B cell (primary cell): ENCODE results near the gene ORMDL1. TPM values are rescaled to one million over a fixed set of nuclear protein-coding genes. Genes with fewer than 3 reads are reported as not detected.

Experiments
- ATAC-seq: fragments of 200-7000 bp; cut with Tn5 transposase; one replicate; pipeline ENCODE4 v1.10.0; 2021; ENCODE audit warnings: low read depth, mild to moderate bottlenecking, moderate number of reproducible peaks, moderate library complexity
- CTCF ChIA-PET: fragments of 350-600 bp; sonication (Branson Sonifier 250); formaldehyde crosslinking; loops from one replicate; lab custom pipeline; 2021; ENCODE audit warnings: antibody characterized with exemption, inconsistent platforms; lab: Charles Lee
- POLR2A ChIA-PET: fragments of 350-600 bp; sonication (Branson Sonifier 250); formaldehyde crosslinking; loops from one replicate; lab custom pipeline; 2021; ENCODE audit warnings: antibody characterized with exemption; lab: Charles Lee
- DNase-seq: peaks from one replicate; pipeline ENCODE4 v3.0.0; 2013
- H2AFZ ChIP-seq: 2 replicates; pipeline ENCODE4 v1.6.1; 2012; ENCODE audit warnings: mild to moderate bottlenecking, low read depth, low read length; ENCODE audit not compliant: insufficient read depth, poor library complexity, severe bottlenecking
- H3K27ac ChIP-seq, 2 donors: 1 replicate in 1 of 2; 2 replicates in 1 of 2; pipeline ENCODE4 v1.5.1; 2012 to 2013; ENCODE audit warnings: low read length in 2 of 2, mild to moderate bottlenecking in 2 of 2, moderate library complexity in 1 of 2
- H3K27me3 ChIP-seq, 4 experiments: fragments of 200-600 bp in 1 of 4; sonication (generic) in 1 of 4; replicated peaks in 1 of 4; 1 replicate in 2 of 4; 2 replicates in 2 of 4; pipeline versions ENCODE4 v1.6.1 to v1.7.0; 2013 to 2016; ENCODE audit warnings: low read length in 3 of 4, mild to moderate bottlenecking in 2 of 4, mixed read lengths in 1 of 4, moderate library complexity in 1 of 4; ENCODE audit not compliant: insufficient read depth in 4 of 4, control insufficient read depth in 3 of 4; ENCODE audit errors: control extremely low read depth in 1 of 4
- H3K36me3 ChIP-seq, 2 experiments: replicated peaks in 1 of 2; 1 replicate in 1 of 2; 2 replicates in 1 of 2; pipeline versions ENCODE4 v1.6.1 to v1.7.1; 2013; ENCODE audit warnings: low read length in 1 of 2; ENCODE audit not compliant: insufficient read depth in 2 of 2, control insufficient read depth in 1 of 2; ENCODE audit errors: control extremely low read depth in 1 of 2, extremely low read depth in 1 of 2
- H3K4me1 ChIP-seq, 2 donors: fragments of 200-600 bp in 1 of 2; sonication (generic) in 1 of 2; 1 replicate in 1 of 2; 2 replicates in 1 of 2; pipeline versions ENCODE4 v1.5.1 to v1.6.1; 2013 to 2017; ENCODE audit warnings: low read length in 2 of 2; ENCODE audit not compliant: control insufficient read depth in 2 of 2, insufficient read depth in 2 of 2
- H3K4me2 ChIP-seq: replicated peaks from 2 replicates; pipeline ENCODE3; 2012; ENCODE audit warnings: mild to moderate bottlenecking, low read depth, low read length; ENCODE audit not compliant: poor library complexity, severe bottlenecking
- H3K4me3 ChIP-seq, 5 experiments: fragments of 200-600 bp in 1 of 5; sonication (generic) in 1 of 5; 1 replicate in 3 of 5; 2 replicates in 2 of 5; pipeline versions ENCODE4 v1.5.1 to v1.7.0; 2011 to 2016; ENCODE audit warnings: low read length in 4 of 5, mild to moderate bottlenecking in 4 of 5, low read depth in 2 of 5, control low read depth in 1 of 5, moderate library complexity in 1 of 5; ENCODE audit not compliant: insufficient read depth in 1 of 5; ENCODE audit errors: control extremely low read depth in 1 of 5, extremely low read depth in 1 of 5
- H3K79me2 ChIP-seq: fragments of 200-600 bp; sonication (generic); one replicate; pipeline ENCODE4 v1.6.0; 2016; ENCODE audit warnings: low read length; ENCODE audit not compliant: control insufficient read depth, insufficient read depth
- H3K9ac ChIP-seq: fragments of 200-600 bp; sonication (generic); 2 replicates; pipeline ENCODE4 v1.6.1; 2017; ENCODE audit warnings: mild to moderate bottlenecking, low read length, moderate library complexity
- H3K9me3 ChIP-seq, 3 donors: one replicate each; pipeline versions ENCODE4 v1.6.1 to v1.7.1; 2013; ENCODE audit warnings: low read length in 2 of 3; ENCODE audit not compliant: control insufficient read depth in 2 of 3, insufficient read depth in 1 of 3; ENCODE audit errors: control extremely low read depth in 1 of 3
- H4K20me1 ChIP-seq: 2 replicates; pipeline ENCODE4 v1.6.0; 2012; ENCODE audit warnings: mild to moderate bottlenecking, low read length; ENCODE audit not compliant: insufficient read depth, control insufficient read depth, poor library complexity, severe bottlenecking
- H3K27ac Mint-ChIP-seq: one replicate; pipeline ENCODE4 v1.8.0; 2021; ENCODE audit warnings: mixed read lengths
- H3K27me3 Mint-ChIP-seq: one replicate; pipeline ENCODE4 v1.8.0; 2021; ENCODE audit warnings: mixed read lengths
- H3K4me1 Mint-ChIP-seq: one replicate; pipeline ENCODE4 v1.8.0; 2021; ENCODE audit warnings: mixed read lengths
- H3K4me3 Mint-ChIP-seq: one replicate; pipeline ENCODE4 v1.8.0; 2021; ENCODE audit warnings: mixed read lengths
- H3K9me3 Mint-ChIP-seq: one replicate; pipeline ENCODE4 v1.8.0; 2022; ENCODE audit warnings: mixed read lengths; ENCODE audit not compliant: insufficient read depth
- EZH2 ChIP-seq: IDR thresholded peaks from 2 replicates; pipeline ENCODE4 v1.6.1; 2012; ENCODE audit warnings: borderline replicate concordance, low read depth, mild to moderate bottlenecking, moderate library complexity, low read length; ENCODE audit not compliant: insufficient read depth, poor library complexity, severe bottlenecking
- whole genome bisulfite sequencing: methylation state at CpG from one replicate; pipeline ENCODE4 v1.1.5; 2013; ENCODE audit warnings: missing lambda C conversion rate; ENCODE audit not compliant: insufficient coverage; 5-methylcytosine and 5-hydroxymethylcytosine counted together
- intact Hi-C: fragments of 100-400 bp; cut with micrococcal nuclease; formaldehyde crosslinking; loops from one replicate; pipeline ENCODE4 v1.10.0; 2022
- polyA plus RNA-seq: library from polyadenylated mRNA; depleted of rRNA; stranded (reverse); fragments of >200 nt; gene quantifications from 2 replicates; pipeline ENCODE4 v1.2.3, GENCODE V29; 2012
- total RNA-seq, 2 donors: library from RNA; stranded (reverse); fragments of 120-200 nt in 1 of 2; gene quantifications; 1 replicate in 1 of 2; 2 replicates in 1 of 2; pipeline versions ENCODE4 v1.2.3 to v1.2.4, GENCODE V29; 2013 to 2022
- TF ChIP-seq, protein P1 (sequence below): fragments of 200-600 bp; IDR thresholded peaks from one replicate; pipeline ENCODE4 v1.8.0; 2022; ENCODE audit warnings: antibody characterized with exemption, mild to moderate bottlenecking

Gene ORMDL1
- total and polyA plus RNA-seq, 2 donors (not counting 1 experiment from before 2014, with no cell fraction given): 138 to 170 TPM

GRCh38 chr2:189802396-189802912 is 18.3 kb upstream of the ORMDL1 start:
- no CpG with 5 or more reads among the region's 2 CpGs for WGBS
- CTCF ChIA-PET: no interaction called here

GRCh38 chr2:189799531-189799930 is 15.4 kb upstream of the ORMDL1 start:
- Histone ChIP-seq H3K27me3 (no peaks in the 10 kb centered on the region), H3K9ac (no peak overlapping the region), H4K20me1 (no peaks in the 10 kb centered on the region), H3K9me3 (no peaks in the 10 kb centered on the region), H3K4me2 (no peak overlapping the region), H3K79me2 (no peaks in the 10 kb centered on the region), H3K4me3 (no peak overlapping the region), H3K4me1 (no peaks in the 10 kb centered on the region), H3K27ac (no peak overlapping the region), H3K36me3 (peaks cover 0 to 32% of the 10 kb centered on the region in 2 experiments), H2AFZ (no peak overlapping the region)
- peaks cover 6% of the 10 kb centered on the region for H3K4me1 Mint-ChIP-seq
- H3K4me3 Mint-ChIP-seq: no peak overlapping the region
- TF ChIP-seq EZH2: no peak
- TF ChIP-seq, protein P1, sequence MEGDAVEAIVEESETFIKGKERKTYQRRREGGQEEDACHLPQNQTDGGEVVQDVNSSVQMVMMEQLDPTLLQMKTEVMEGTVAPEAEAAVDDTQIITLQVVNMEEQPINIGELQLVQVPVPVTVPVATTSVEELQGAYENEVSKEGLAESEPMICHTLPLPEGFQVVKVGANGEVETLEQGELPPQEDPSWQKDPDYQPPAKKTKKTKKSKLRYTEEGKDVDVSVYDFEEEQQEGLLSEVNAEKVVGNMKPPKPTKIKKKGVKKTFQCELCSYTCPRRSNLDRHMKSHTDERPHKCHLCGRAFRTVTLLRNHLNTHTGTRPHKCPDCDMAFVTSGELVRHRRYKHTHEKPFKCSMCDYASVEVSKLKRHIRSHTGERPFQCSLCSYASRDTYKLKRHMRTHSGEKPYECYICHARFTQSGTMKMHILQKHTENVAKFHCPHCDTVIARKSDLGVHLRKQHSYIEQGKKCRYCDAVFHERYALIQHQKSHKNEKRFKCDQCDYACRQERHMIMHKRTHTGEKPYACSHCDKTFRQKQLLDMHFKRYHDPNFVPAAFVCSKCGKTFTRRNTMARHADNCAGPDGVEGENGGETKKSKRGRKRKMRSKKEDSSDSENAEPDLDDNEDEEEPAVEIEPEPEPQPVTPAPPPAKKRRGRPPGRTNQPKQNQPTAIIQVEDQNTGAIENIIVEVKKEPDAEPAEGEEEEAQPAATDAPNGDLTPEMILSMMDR: no peak
- CTCF ChIA-PET: interaction anchor here (1.4 to 1.6 kb wide), 2 partner anchors 37 to 271 kb away, joined by 5 to 8 read pairs; partner anchors contain the start of gene OSGEPL1
- H3K27me3 Mint-ChIP-seq: no peaks in the 10 kb centered on the region
- intact Hi-C loops: loop anchor here (2.0 to 10.0 kb wide), 2 partner anchors 55 to 271 kb away; no protein-coding TSS in a partner anchor
- DNase-seq (no peak), ATAC-seq (no peak)
- H3K9me3 Mint-ChIP-seq: no peaks in the 10 kb centered on the region
- POLR2A ChIA-PET: no interaction called here
- no peak overlapping the region for H3K27ac Mint-ChIP-seq
- WGBS: 94% methylated on average over 2 of the region's 2 CpGs

More at GRCh38 chr2:189802396-189802912, 18.3 kb upstream of the ORMDL1 start:
- DNase-seq (no peak), ATAC-seq (no peak)
- H3K27me3 Mint-ChIP-seq: no peaks in the 10 kb centered on the region
- TF ChIP-seq EZH2: no peak
- TF ChIP-seq, protein P1: no peak
- H3K9me3 ChIP-seq: no peaks in the 10 kb centered on the region
- H4K20me1 ChIP-seq: no peaks in the 10 kb centered on the region
- H3K79me2 ChIP-seq: no peaks in the 10 kb centered on the region
- H3K9ac ChIP-seq: no peak overlapping the region
- intact Hi-C loops: no loop called here
- H3K27ac ChIP-seq: no peak overlapping the region
- H3K4me1 Mint-ChIP-seq: peaks cover 6% of the 10 kb centered on the region
- H3K36me3 ChIP-seq: peaks cover 0 to 17% of the 10 kb centered on the region in 2 experiments
- H2AFZ ChIP-seq: no peak overlapping the region
- H3K9me3 Mint-ChIP-seq: no peaks in the 10 kb centered on the region
- H3K4me1 ChIP-seq: no peaks in the 10 kb centered on the region
- no peak overlapping the region for H3K27ac Mint-ChIP-seq
- no peak overlapping the region for H3K4me2 ChIP-seq
- H3K4me3 Mint-ChIP-seq: no peak overlapping the region
- POLR2A ChIA-PET: no interaction called here
- H3K4me3 ChIP-seq: no peak overlapping the region
- H3K27me3 ChIP-seq: no peaks in the 10 kb centered on the region
